GM12892 (cell line): ENCODE results near the gene XPA.

ENCODE experiments used
- POLR2A ChIP-seq: IDR thresholded peaks from 2 replicates; pipeline ENCODE4 v1.6.1; 2011; ENCODE audit warnings: low read depth, low read length, control low read depth
- TAF1 ChIP-seq: IDR thresholded peaks from 2 replicates; pipeline ENCODE4 v1.6.1; 2011; ENCODE audit warnings: low read depth, mild to moderate bottlenecking, control low read depth, low read length, borderline replicate concordance

- no peak for TF ChIP-seq POLR2A
- no peak for TF ChIP-seq TAF1
These were observed 2.4 kb downstream of the XPA start for GRCh38 chr9:97694769-97695168.
